Mesendoderm (in vitro differentiated cells): ENCODE results near the gene EXOC6.
"Not testable (repeated sequence)": the region's sequence is repeated elsewhere in the genome, so short reads cannot be mapped to it uniquely, and the experiment has no call there.

Experiments used
- DNase-seq: peaks from one replicate; pipeline ENCODE4 v3.0.0; 2013
- H2AK5ac ChIP-seq: 2 replicates; pipeline ENCODE4 v1.6.1; 2013; ENCODE audit warnings: low read length, inconsistent platforms
- H2BK120ac ChIP-seq: 2 replicates; pipeline ENCODE4 v1.6.1; 2013; ENCODE audit warnings: low read depth, mild to moderate bottlenecking, low read length, moderate library complexity, mixed read lengths
- H2BK15ac ChIP-seq: replicated peaks from 2 replicates; pipeline ENCODE4 v1.6.1; 2013; ENCODE audit warnings: low read depth, mild to moderate bottlenecking, moderate library complexity
- H2BK5ac ChIP-seq: 2 replicates; pipeline ENCODE4 v1.6.1; 2013; ENCODE audit warnings: low read length, inconsistent platforms
- H3K18ac ChIP-seq: 2 replicates; pipeline ENCODE4 v1.6.1; 2013; ENCODE audit warnings: mild to moderate bottlenecking, low read length, mixed read lengths
- H3K23ac ChIP-seq: one replicate; pipeline ENCODE4 v1.6.1; 2013; ENCODE audit warnings: low read length
- H3K27ac ChIP-seq: 2 replicates; pipeline ENCODE4 v1.5.1; 2013; ENCODE audit warnings: low read depth, mild to moderate bottlenecking, inconsistent platforms, low read length, moderate library complexity
- H3K27me3 ChIP-seq: 2 replicates; pipeline ENCODE4 v1.6.1; 2013; ENCODE audit warnings: low read length, control low read depth, mild to moderate bottlenecking, inconsistent platforms; ENCODE audit not compliant: insufficient read depth, poor library complexity
- H3K36me3 ChIP-seq: 2 replicates; pipeline ENCODE4 v1.6.1; 2013; ENCODE audit warnings: low read length, inconsistent platforms; ENCODE audit not compliant: control insufficient read depth, insufficient read depth
- H3K4ac ChIP-seq: one replicate; pipeline ENCODE4 v1.6.1; 2013; ENCODE audit warnings: low read depth, mild to moderate bottlenecking, low read length, moderate library complexity
- H3K4me1 ChIP-seq: 2 replicates; pipeline ENCODE4 v1.6.1; 2013; ENCODE audit warnings: low read depth, low read length, inconsistent platforms; ENCODE audit not compliant: control insufficient read depth
- H3K4me2 ChIP-seq: 2 replicates; pipeline ENCODE4 v1.6.1; 2013; ENCODE audit warnings: low read length
- H3K4me3 ChIP-seq: 2 replicates; pipeline ENCODE4 v1.5.1; 2013; ENCODE audit warnings: mild to moderate bottlenecking, low read length
- H3K56ac ChIP-seq: one replicate; pipeline ENCODE4 v1.6.1; 2013; ENCODE audit warnings: low read length
- H3K79me1 ChIP-seq: 2 replicates; pipeline ENCODE4 v1.6.1; 2013; ENCODE audit warnings: low read length, inconsistent platforms
- H3K79me2 ChIP-seq: 2 replicates; pipeline ENCODE4 v1.6.1; 2013; ENCODE audit warnings: mild to moderate bottlenecking, low read length; ENCODE audit not compliant: control insufficient read depth, insufficient read depth
- H3K9ac ChIP-seq: 2 replicates; pipeline ENCODE4 v1.6.1; 2013; ENCODE audit warnings: low read length, inconsistent platforms
- H4K5ac ChIP-seq: one replicate; pipeline ENCODE4 v1.6.1; 2013; ENCODE audit warnings: low read length
- H4K8ac ChIP-seq: one replicate; pipeline ENCODE4 v1.6.1; 2013; ENCODE audit warnings: low read depth, mild to moderate bottlenecking, control low read depth, low read length, moderate library complexity
- WGBS: extraction: QIAGEN DNeasy Blood & Tissue Kit; methylation state at CpG from one replicate; pipeline ENCODE4 v1.1.7; 2013; ENCODE audit warnings: low lambda C conversion rate, missing lambda C conversion rate; ENCODE audit not compliant: insufficient coverage; ENCODE audit errors: extremely low coverage; 5-methylcytosine and 5-hydroxymethylcytosine counted together

EXOC6 gene

DNA sequence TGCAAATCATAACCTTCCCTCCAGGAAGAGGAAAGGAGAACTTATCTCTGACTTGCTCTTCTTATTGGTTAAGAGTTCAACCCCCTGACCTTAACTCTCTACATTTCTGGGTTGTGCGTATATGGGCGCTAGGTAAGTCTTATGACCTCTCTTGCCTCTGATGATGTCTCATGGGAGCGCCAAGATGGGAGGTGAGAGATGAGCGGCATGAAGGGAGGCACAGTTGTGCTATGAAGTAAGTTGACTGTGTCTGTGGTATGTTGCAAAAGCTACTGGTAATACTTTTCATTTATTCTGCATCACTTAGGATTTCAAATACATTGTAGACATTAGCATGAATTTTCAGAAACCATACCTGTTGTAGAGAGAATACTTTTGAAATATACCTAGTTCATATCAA, 59.0 kb downstream of the EXOC6 start:
- no peak overlapping the region for H2BK120ac ChIP-seq
- H3K79me1 ChIP-seq = no peaks in the 10 kb centered on the region
- no peak overlapping the region for H3K4me3 ChIP-seq
- DNase-seq = no peak
- H3K27ac ChIP-seq = no peak overlapping the region
- H3K4me2 ChIP-seq = no peak overlapping the region
- H3K27me3 ChIP-seq = no peaks in the 10 kb centered on the region
- no peak overlapping the region for H3K9ac ChIP-seq
- H3K18ac ChIP-seq = no peak overlapping the region
- no peak overlapping the region for H2AK5ac ChIP-seq
- H3K4ac ChIP-seq = no peak overlapping the region
- H3K56ac ChIP-seq = no peak overlapping the region
- no peaks in the 10 kb centered on the region for H3K79me2 ChIP-seq
- no peak overlapping the region for H2BK15ac ChIP-seq
- no CpG with 5 or more reads among the region's 4 CpGs for WGBS
- no peaks in the 10 kb centered on the region for H3K4me1 ChIP-seq
- no peak overlapping the region for H4K5ac ChIP-seq
- H3K23ac ChIP-seq = no peak overlapping the region
- H3K36me3 ChIP-seq = no peaks in the 10 kb centered on the region
- no peak overlapping the region for H2BK5ac ChIP-seq
- no peak overlapping the region for H4K8ac ChIP-seq

DNA sequence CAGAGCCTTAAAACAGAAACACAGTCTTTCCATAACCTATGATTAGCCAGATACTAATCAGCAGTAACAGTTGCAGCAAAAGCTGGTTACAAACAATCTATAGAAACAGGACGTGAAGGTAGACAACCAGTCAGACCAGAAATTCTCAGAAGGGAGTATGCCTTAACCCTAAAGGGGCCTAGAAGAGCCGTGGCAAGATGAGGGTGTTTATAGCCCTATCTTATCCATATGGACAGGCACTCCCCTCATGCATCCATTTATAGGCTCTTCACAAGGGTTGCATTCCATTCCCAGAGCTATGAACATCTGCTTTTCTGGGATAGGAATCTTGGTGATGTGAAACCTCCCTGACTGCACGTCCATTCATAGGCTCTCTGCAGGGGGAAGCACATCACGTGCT, 64.3 kb downstream of the EXOC6 start:
- H3K9ac ChIP-seq, H3K4me3 ChIP-seq, H3K18ac ChIP-seq, H3K27ac ChIP-seq, H3K79me1 ChIP-seq, H2BK5ac ChIP-seq, H3K56ac ChIP-seq, H4K5ac ChIP-seq, H2AK5ac ChIP-seq, H3K36me3 ChIP-seq, H2BK120ac ChIP-seq, H4K8ac ChIP-seq, H3K4ac ChIP-seq, DNase-seq, H3K4me1 ChIP-seq, H3K79me2 ChIP-seq, H3K23ac ChIP-seq, H2BK15ac ChIP-seq, H3K27me3 ChIP-seq, H3K4me2 ChIP-seq: not testable (repeated sequence)
- no CpG with 5 or more reads among the region's 4 CpGs for WGBS

DNA sequence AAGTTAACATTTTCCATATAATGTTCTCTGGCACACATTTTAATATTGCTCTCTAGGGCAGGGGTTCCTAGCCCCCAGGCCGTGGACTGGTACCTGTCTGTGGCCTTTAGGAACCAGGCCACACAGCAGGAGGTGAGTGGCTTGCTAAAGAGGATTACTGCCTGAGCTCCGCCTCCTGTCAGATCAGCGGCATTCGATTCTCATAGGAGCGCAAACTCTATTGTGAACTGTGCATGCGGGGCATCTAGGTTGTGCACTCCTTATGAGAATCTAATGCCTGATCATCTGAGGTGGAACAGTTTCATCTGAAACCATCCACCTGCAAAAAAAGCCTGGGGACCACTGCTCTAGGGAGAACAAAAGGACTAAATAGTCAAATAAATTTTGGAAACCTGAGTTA, 65.7 kb downstream of the EXOC6 start:
- no peaks in the 10 kb centered on the region for H3K36me3 ChIP-seq
- H3K4ac ChIP-seq = no peak overlapping the region
- no peak overlapping the region for H4K8ac ChIP-seq
- peak; percentile 44 for DNase-seq
- H2BK5ac ChIP-seq = no peak overlapping the region
- H3K23ac ChIP-seq = no peak overlapping the region
- H2BK15ac ChIP-seq = no peak overlapping the region
- no peak overlapping the region for H2BK120ac ChIP-seq
- H3K79me2 ChIP-seq = no peaks in the 10 kb centered on the region
- H3K4me2 ChIP-seq = no peak overlapping the region
- H2AK5ac ChIP-seq = no peak overlapping the region
- H3K27ac ChIP-seq = no peak overlapping the region
- H3K27me3 ChIP-seq = no peaks in the 10 kb centered on the region
- H3K18ac ChIP-seq = no peak overlapping the region
- H3K79me1 ChIP-seq = no peaks in the 10 kb centered on the region
- H3K9ac ChIP-seq = no peak overlapping the region
- WGBS = no CpG with 5 or more reads among the region's 6 CpGs
- no peaks in the 10 kb centered on the region for H3K4me1 ChIP-seq
- no peak overlapping the region for H3K56ac ChIP-seq
- no peak overlapping the region for H4K5ac ChIP-seq
- H3K4me3 ChIP-seq = no peak overlapping the region

DNA sequence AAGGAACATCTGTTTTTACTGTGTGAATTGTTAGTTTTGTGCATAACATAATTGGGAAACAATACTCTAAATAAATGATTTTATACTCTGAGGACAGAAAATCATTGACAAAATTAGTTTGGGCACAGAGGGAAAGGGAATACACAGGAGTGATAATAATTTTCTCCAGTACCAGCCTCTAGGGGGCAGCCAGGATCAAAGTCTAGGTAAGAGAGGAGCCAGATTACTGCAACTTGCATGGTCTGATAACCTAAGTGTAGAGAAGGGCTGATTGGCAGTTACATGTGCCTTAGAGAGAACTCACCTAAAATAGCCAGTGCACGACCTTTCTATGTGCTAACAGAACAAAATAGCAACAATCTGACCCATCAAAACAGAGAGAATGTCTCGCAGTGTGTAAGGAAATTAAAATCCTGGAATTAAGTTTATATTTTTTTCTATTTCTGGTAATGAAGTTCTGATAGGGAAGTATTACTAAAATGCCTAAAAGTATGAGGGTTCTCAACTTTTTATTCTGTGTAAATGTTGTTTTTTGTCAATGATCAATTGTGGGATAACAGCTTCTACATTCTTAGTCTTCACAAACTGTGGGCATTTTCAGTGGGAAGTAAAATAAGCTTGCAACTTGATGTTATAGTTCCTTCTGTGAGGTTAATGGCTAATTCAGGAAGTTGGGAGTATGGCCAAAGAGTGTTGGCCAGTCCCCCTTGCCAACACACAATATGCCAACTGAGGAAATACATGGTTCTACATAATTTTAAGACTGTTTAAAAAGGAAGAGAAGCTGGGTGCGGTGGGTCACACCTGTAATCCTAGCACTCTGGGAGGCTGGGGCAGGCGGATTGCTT, 66.4 kb downstream of the EXOC6 start:
- Histone ChIP-seq H3K36me3 (no peaks in the 10 kb centered on the region), H4K8ac (no peak overlapping the region), H3K27ac (no peak overlapping the region), H2BK15ac (no peak overlapping the region), H3K18ac (no peak overlapping the region), H3K79me2 (no peaks in the 10 kb centered on the region), H3K79me1 (no peaks in the 10 kb centered on the region), H3K23ac (no peak overlapping the region), H3K4ac (no peak overlapping the region), H2BK120ac (no peak overlapping the region), H3K4me1 (no peaks in the 10 kb centered on the region), H2BK5ac (no peak overlapping the region), H3K27me3 (no peaks in the 10 kb centered on the region), H3K9ac (no peak overlapping the region), H3K56ac (no peak overlapping the region), H2AK5ac (no peak overlapping the region), H3K4me2 (no peak overlapping the region), H4K5ac (no peak overlapping the region), H3K4me3 (no peak overlapping the region)
- DNase-seq = peak; percentile 83
- WGBS = no CpG with 5 or more reads among the region's 4 CpGs

DNA sequence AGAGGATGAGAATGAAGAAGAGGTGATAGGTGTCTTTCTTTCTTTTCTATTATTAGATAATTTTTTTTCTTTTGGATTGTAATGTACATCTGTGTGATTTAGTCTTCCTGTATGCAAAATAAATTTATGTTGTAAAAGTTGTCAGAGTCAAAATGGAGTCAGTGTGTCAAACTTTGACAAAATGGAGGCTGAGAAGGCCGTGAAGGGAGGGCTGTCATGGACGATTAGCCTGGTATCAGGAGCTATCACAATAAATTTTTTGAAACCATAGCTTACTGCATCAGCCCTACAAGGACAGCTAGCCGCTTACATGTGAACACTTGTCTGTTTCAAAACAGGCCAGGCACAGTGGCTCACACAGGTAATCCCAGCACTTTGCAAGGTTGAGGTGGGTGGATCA, 67.6 kb downstream of the EXOC6 start:
- no peak overlapping the region for H2BK120ac ChIP-seq

DNA sequence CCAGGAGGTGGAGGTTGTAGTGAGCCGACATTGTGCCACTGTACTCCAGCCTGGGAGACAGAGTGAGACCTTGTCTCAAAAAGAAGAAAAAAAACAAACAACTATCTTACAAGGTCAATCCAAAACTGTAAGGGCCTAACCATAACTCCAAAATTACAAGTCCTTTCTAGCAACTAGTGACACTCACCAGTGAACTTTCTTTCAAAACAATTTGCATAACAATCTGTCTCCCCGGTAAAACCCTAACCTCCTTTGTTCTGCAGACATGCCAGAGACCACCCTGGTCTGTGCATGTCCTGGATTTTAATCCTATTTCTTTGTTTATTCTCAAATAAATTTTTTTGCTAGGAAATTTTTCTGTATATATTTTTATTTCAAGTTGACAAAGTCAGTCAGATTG, 68.1 kb downstream of the EXOC6 start:
- no peaks in the 10 kb centered on the region for H3K27me3 ChIP-seq
- H2BK5ac ChIP-seq = no peak overlapping the region
- H3K4ac ChIP-seq = no peak overlapping the region
- H3K56ac ChIP-seq = no peak overlapping the region
- H3K79me1 ChIP-seq = no peaks in the 10 kb centered on the region
- no peak overlapping the region for H2BK120ac ChIP-seq
- H3K18ac ChIP-seq = no peak overlapping the region
- H3K27ac ChIP-seq = no peak overlapping the region
- H2AK5ac ChIP-seq = no peak overlapping the region
- DNase-seq = no peak
- H3K4me3 ChIP-seq = no peak overlapping the region
- H3K4me2 ChIP-seq = no peak overlapping the region
- no peaks in the 10 kb centered on the region for H3K79me2 ChIP-seq
- no peaks in the 10 kb centered on the region for H3K4me1 ChIP-seq
- H3K23ac ChIP-seq = no peak overlapping the region
- no peak overlapping the region for H4K8ac ChIP-seq
- no CpG with 5 or more reads among the region's 2 CpGs for WGBS
- no peaks in the 10 kb centered on the region for H3K36me3 ChIP-seq
- H3K9ac ChIP-seq = no peak overlapping the region
- H2BK15ac ChIP-seq = no peak overlapping the region
- no peak overlapping the region for H4K5ac ChIP-seq

More for the DNA sequence above, 67.6 kb downstream of the EXOC6 start:
- Histone ChIP-seq H3K4me2 (no peak overlapping the region), H3K9ac (no peak overlapping the region), H3K79me1 (no peaks in the 10 kb centered on the region), H3K27ac (no peak overlapping the region), H3K56ac (no peak overlapping the region), H3K36me3 (no peaks in the 10 kb centered on the region), H4K8ac (no peak overlapping the region), H3K4ac (no peak overlapping the region), H2AK5ac (no peak overlapping the region), H3K4me3 (no peak overlapping the region), H3K4me1 (no peaks in the 10 kb centered on the region), H2BK5ac (no peak overlapping the region), H3K18ac (no peak overlapping the region), H2BK15ac (no peak overlapping the region), H3K27me3 (no peaks in the 10 kb centered on the region), H4K5ac (no peak overlapping the region), H3K23ac (no peak overlapping the region), H3K79me2 (no peaks in the 10 kb centered on the region)
- no CpG with 5 or more reads among the region's 3 CpGs for WGBS
- no peak for DNase-seq
